Ovary (tissue), 3 donors: ENCODE results near the gene FNDC11.

Source experiments
- CTCF ChIP-seq, 3 donors: fragments of 450-650 bp in 2 of 3; fragments of 200-600 bp in 1 of 3; IDR thresholded peaks; one replicate each; pipeline versions ENCODE4 v1.5.1 to v1.8.0; 2016 to 2022; ENCODE audit warnings: antibody characterized with exemption in 3 of 3, mild to moderate bottlenecking in 1 of 3
- POLR2A ChIP-seq: fragments of 450-650 bp; IDR thresholded peaks from one replicate; pipeline ENCODE4 v1.6.1; 2017; ENCODE audit warnings: antibody characterized with exemption, mild to moderate bottlenecking, moderate library complexity
- donor health status: DM: no; HTN: no; CAD: no.

- TF ChIP-seq POLR2A, result no peak
- no peak for TF ChIP-seq CTCF (IDR thresholded peaks at IDR 0.05)
Measured at GRCh38 chr20:63555661-63556381, 1.9 kb downstream of the FNDC11 start.
